Activated B cell treated with CpG ODN at 0.5 μM for 24 hours (primary cell): ENCODE measurements around the gene AUP1. TPM values are rescaled to one million over a fixed set of nuclear protein-coding genes. Genes with fewer than 3 reads are reported as not detected.
"Not testable (repeated sequence)": the region's sequence is repeated elsewhere in the genome, so short reads cannot be mapped to it uniquely, and the experiment has no call there.

ENCODE experiments used
- ATAC-seq: fragments of 200-7000 bp; cut with Tn5 transposase; one replicate; pipeline ENCODE4 v1.10.0; 2021; ENCODE audit warnings: low read depth, mild to moderate bottlenecking, moderate library complexity
- CTCF ChIA-PET: fragments of 350-600 bp; sonication (Branson Sonifier 250); formaldehyde crosslinking; loops from one replicate; lab custom pipeline; 2021; ENCODE audit warnings: antibody characterized with exemption; lab: Charles Lee
- POLR2A ChIA-PET: fragments of 350-600 bp; sonication (Branson Sonifier 250); formaldehyde crosslinking; loops from one replicate; lab custom pipeline; 2021; ENCODE audit warnings: antibody characterized with exemption; lab: Charles Lee
- DNase-seq: peaks from one replicate; pipeline ENCODE4 v3.0.0; 2022
- H3K27ac Mint-ChIP-seq: one replicate; pipeline ENCODE4 v1.8.0; 2020; ENCODE audit warnings: mixed read lengths
- H3K27me3 Mint-ChIP-seq: one replicate; pipeline ENCODE4 v1.8.0; 2021; ENCODE audit warnings: mixed read lengths
- H3K36me3 Mint-ChIP-seq: one replicate; pipeline ENCODE4 v1.8.0; 2021; ENCODE audit warnings: low read depth, mixed read lengths
- H3K4me1 Mint-ChIP-seq: one replicate; pipeline ENCODE4 v1.8.0; 2021; ENCODE audit warnings: mixed read lengths
- H3K4me3 Mint-ChIP-seq: one replicate; pipeline ENCODE4 v1.8.0; 2020; ENCODE audit warnings: mild to moderate bottlenecking, mixed read lengths
- H3K9me3 Mint-ChIP-seq: one replicate; pipeline ENCODE4 v1.8.0; 2020; ENCODE audit warnings: mixed read lengths
- CTCF ChIP-seq: fragments of 200-600 bp; IDR thresholded peaks from one replicate; pipeline ENCODE4 v1.8.0; 2022; ENCODE audit warnings: antibody characterized with exemption, mild to moderate bottlenecking
- intact Hi-C: fragments of 100-400 bp; cut with micrococcal nuclease; formaldehyde crosslinking; loops from one replicate; pipeline ENCODE4 v1.15.1; 2024
- total RNA-seq: library from RNA; stranded (reverse); gene quantifications from 2 replicates; pipeline ENCODE4 v1.2.3, GENCODE V29; 2022

The AUP1 gene
- total RNA-seq, 1 donor from 2014 or later = 177 TPM

GRCh38 chr2:74564222-74564621 lies 34.7 kb upstream of the AUP1 start:
- no peak overlapping the region for H3K4me3 Mint-ChIP-seq
- CTCF ChIA-PET = interaction anchor here (0.6 kb wide), 1 partner anchor 23 kb away, joined by 3 read pairs; no protein-coding TSS in a partner anchor

GRCh38 chr2:74562126-74562775 lies 32.7 kb upstream of the AUP1 start:
- no peak overlapping the region for H3K27ac Mint-ChIP-seq
- ATAC-seq (no peak), DNase-seq (no peak)
- peaks cover 3% of the 10 kb centered on the region for H3K36me3 Mint-ChIP-seq
- peaks cover 3% of the 10 kb centered on the region for H3K4me1 Mint-ChIP-seq
- POLR2A ChIA-PET = no interaction called here
- no peaks in the 10 kb centered on the region for H3K9me3 Mint-ChIP-seq
- CTCF ChIA-PET = no interaction called here
- no peaks in the 10 kb centered on the region for H3K27me3 Mint-ChIP-seq
- intact Hi-C loops = no loop called here
- no peak overlapping the region for H3K4me3 Mint-ChIP-seq
- no peak for TF ChIP-seq CTCF

More at GRCh38 chr2:74564222-74564621, 34.7 kb upstream of the AUP1 start:
- H3K36me3 Mint-ChIP-seq = no peaks in the 10 kb centered on the region
- no peak for DNase-seq
- H3K27me3 Mint-ChIP-seq = no peaks in the 10 kb centered on the region
- TF ChIP-seq CTCF = no peak
- intact Hi-C loops = no loop called here
- no peaks in the 10 kb centered on the region for H3K9me3 Mint-ChIP-seq
- peaks cover 3% of the 10 kb centered on the region for H3K4me1 Mint-ChIP-seq
- ATAC-seq = no peak
- no peak overlapping the region for H3K27ac Mint-ChIP-seq
- POLR2A ChIA-PET = no interaction called here

GRCh38 chr2:74561022-74561421 lies 31.5 kb upstream of the AUP1 start:
- not testable (repeated sequence) for H3K4me3 Mint-ChIP-seq

GRCh38 chr2:74560591-74560990 lies 31.1 kb upstream of the AUP1 start:
- no peak for TF ChIP-seq CTCF
- H3K27me3 Mint-ChIP-seq = no peaks in the 10 kb centered on the region
- ChIA-PET CTCF (no interaction called here), POLR2A (no interaction called here)
- no peak overlapping the region for H3K4me3 Mint-ChIP-seq
- ATAC-seq (no peak), DNase-seq (no peak)
- peaks cover 6% of the 10 kb centered on the region for H3K4me1 Mint-ChIP-seq
- H3K36me3 Mint-ChIP-seq = peaks cover 11% of the 10 kb centered on the region
- H3K27ac Mint-ChIP-seq = no peak overlapping the region
- intact Hi-C loops = no loop called here
- H3K9me3 Mint-ChIP-seq = no peaks in the 10 kb centered on the region

More at GRCh38 chr2:74561022-74561421, 31.5 kb upstream of the AUP1 start:
- peaks cover 11% of the 10 kb centered on the region for H3K36me3 Mint-ChIP-seq
- POLR2A ChIA-PET, H3K4me1 Mint-ChIP-seq, ATAC-seq, CTCF ChIA-PET, H3K9me3 Mint-ChIP-seq, H3K27me3 Mint-ChIP-seq, intact Hi-C loops, DNase-seq, H3K27ac Mint-ChIP-seq: not testable (repeated sequence)

- ATAC-seq (no peak), DNase-seq (no peak)
- H3K4me3 Mint-ChIP-seq = no peak overlapping the region
- H3K27ac Mint-ChIP-seq = no peak overlapping the region
- ChIA-PET CTCF (interaction anchor here (1.4 kb wide), 1 partner anchor 15 kb away, joined by 3 read pairs; no protein-coding TSS in a partner anchor), POLR2A (no interaction called here)
- H3K27me3 Mint-ChIP-seq = no peaks in the 10 kb centered on the region
- no peak for TF ChIP-seq CTCF
- H3K9me3 Mint-ChIP-seq = no peaks in the 10 kb centered on the region
- intact Hi-C loops = no loop called here
- peaks cover 12% of the 10 kb centered on the region for H3K4me1 Mint-ChIP-seq
- H3K36me3 Mint-ChIP-seq = peaks cover 13% of the 10 kb centered on the region
Observed at GRCh38 chr2:74559912-74560311, 30.4 kb upstream of the AUP1 start.
